ENCODE data around the gene TMEM175.

GRCh38 chr4:955161-955921 is 23.1 kb downstream of the TMEM175 start:
- no peak for TF ChIP-seq CSDC2 (CRISPR knock-in tag; IDR thresholded peaks at IDR 0.05)
- TF ChIP-seq ZFP3 (CRISPR knock-in tag; IDR thresholded peaks at IDR 0.05): no peak
- no peak for TF ChIP-seq TOX (CRISPR knock-in tag; IDR thresholded peaks at IDR 0.05; ENCODE audit: borderline replicate concordance)
- TF ChIP-seq OSR1 (CRISPR knock-in tag; IDR thresholded peaks at IDR 0.05): no peak
- no peak for TF ChIP-seq GLIS3 (CRISPR knock-in tag; IDR thresholded peaks at IDR 0.05)
- no peak for TF ChIP-seq PATZ1 (CRISPR knock-in tag; IDR thresholded peaks at IDR 0.05; ENCODE audit: borderline replicate concordance)
- TF ChIP-seq ARNTL (CRISPR knock-in tag; IDR thresholded peaks at IDR 0.05; ENCODE audit: borderline replicate concordance, low read depth): no peak
- no peak for TF ChIP-seq PPARA (CRISPR knock-in tag; IDR thresholded peaks at IDR 0.05; ENCODE audit: borderline replicate concordance)
- no peak for TF ChIP-seq RARB (CRISPR knock-in tag; IDR thresholded peaks at IDR 0.05)
- TF ChIP-seq ZFP30 (CRISPR knock-in tag; IDR thresholded peaks at IDR 0.05): no peak
- TF ChIP-seq CREB5 (CRISPR knock-in tag; IDR thresholded peaks at IDR 0.05; ENCODE audit: low read depth): no peak

Data from SK-N-SH treated with all-trans-retinoic acid at 6 μM for 48 hours (cell line).